GM19397 (cell line): ENCODE measurements around the gene SUPT20HL1.
"Not testable (repeated sequence)": the region's sequence is repeated elsewhere in the genome, so short reads cannot be mapped to it uniquely, and the experiment has no call there.

Experiments used
- ATAC-seq: cut with Tn5 transposase; IDR thresholded peaks from one replicate; pipeline ENCODE4 v1.9.1; 2021; ENCODE audit warnings: mild to moderate bottlenecking, moderate library complexity; ENCODE audit not compliant: unreplicated experiment

Gene SUPT20HL1

GRCh38 chrX:24360272-24360671 is at the start of gene SUPT20HL1:
Gene SUPT20HL1 (plus strand): TSS chrX:24360639. CDS start chrX:24362761, 2,122 bp downstream.
- ATAC-seq, result no peak

- not testable (repeated sequence) for ATAC-seq
Measured at GRCh38 chrX:24310916-24311315, 49.5 kb upstream of the SUPT20HL1 start.

GRCh38 chrX:24311507-24312248 is 48.8 kb upstream of the SUPT20HL1 start:
- not testable (repeated sequence) for ATAC-seq

- ATAC-seq, result not testable (repeated sequence)
Measured at GRCh38 chrX:24312249-24312607, 48.2 kb upstream of the SUPT20HL1 start.

GRCh38 chrX:24314019-24314635 is 46.3 kb upstream of the SUPT20HL1 start, which contains the start of gene SUPT20HL2:
Gene SUPT20HL2 (minus strand): TSS chrX:24314069. CDS start chrX:24313315, 754 bp downstream.
- no peak for ATAC-seq

GRCh38 chrX:24316111-24316510 is 44.3 kb upstream of the SUPT20HL1 start:
- no peak for ATAC-seq

- ATAC-seq, result no peak
Measured at GRCh38 chrX:24317567-24317966, 42.9 kb upstream of the SUPT20HL1 start.

GRCh38 chrX:24321741-24322395 is 38.6 kb upstream of the SUPT20HL1 start:
- ATAC-seq, result no peak

- ATAC-seq, result no peak
Measured at GRCh38 chrX:24325231-24325630, 35.2 kb upstream of the SUPT20HL1 start.

- ATAC-seq, result no peak
Measured at GRCh38 chrX:24332878-24333277, 27.6 kb upstream of the SUPT20HL1 start.

- ATAC-seq, result no peak
Measured at GRCh38 chrX:24333371-24333770, 27.1 kb upstream of the SUPT20HL1 start.

- no peak for ATAC-seq
Measured at GRCh38 chrX:24334461-24334860, 26.0 kb upstream of the SUPT20HL1 start.

GRCh38 chrX:24335871-24336270 is 24.6 kb upstream of the SUPT20HL1 start:
- no peak for ATAC-seq

GRCh38 chrX:24339911-24340310 is 20.5 kb upstream of the SUPT20HL1 start:
- ATAC-seq, result no peak

GRCh38 chrX:24340501-24340900 is 19.9 kb upstream of the SUPT20HL1 start:
- ATAC-seq, result no peak

GRCh38 chrX:24341795-24342194 is 18.6 kb upstream of the SUPT20HL1 start:
- ATAC-seq, result no peak

GRCh38 chrX:24343719-24344118 is 16.7 kb upstream of the SUPT20HL1 start:
- ATAC-seq, result peak; percentile 73

- no peak for ATAC-seq
Measured at GRCh38 chrX:24347881-24348280, 12.6 kb upstream of the SUPT20HL1 start.

- ATAC-seq, result no peak
Measured at GRCh38 chrX:24350217-24350616, 10.2 kb upstream of the SUPT20HL1 start.

- no peak for ATAC-seq
Measured at GRCh38 chrX:24355095-24355494, 5.3 kb upstream of the SUPT20HL1 start.

- no peak for ATAC-seq
Measured at GRCh38 chrX:24357106-24357505, 3.3 kb upstream of the SUPT20HL1 start.
